ENCODE results near the gene SLAIN2.

The SLAIN2 gene

DNA sequence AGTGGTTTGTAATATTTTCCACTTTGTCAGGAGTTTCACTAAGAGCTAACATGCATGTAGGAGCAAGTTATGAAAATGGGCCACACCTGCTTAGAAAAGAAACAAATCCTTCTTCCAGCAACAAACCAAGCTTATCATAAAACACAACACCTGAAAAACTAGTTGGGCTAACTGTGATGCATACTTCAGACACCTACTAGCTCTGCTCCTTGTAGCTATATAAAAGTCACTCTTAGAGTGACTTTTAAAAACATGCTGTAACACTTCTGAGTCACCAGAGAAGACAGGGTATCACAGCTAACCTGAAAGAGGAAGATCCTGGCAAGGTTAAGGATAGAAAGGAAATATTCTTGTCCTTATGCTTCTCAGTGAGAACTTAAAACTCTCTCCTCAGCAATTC is 3.6 kb upstream of the SLAIN2 start:
- H3K9ac ChIP-seq (ENCODE audit: low read length), result no peak overlapping the region
- H4K91ac ChIP-seq (ENCODE audit: low read length), result no peak overlapping the region
- H3K4me2 ChIP-seq (ENCODE audit: low read length, poor library complexity, severe bottlenecking), result no peak overlapping the region
- no peak overlapping the region for H2AK5ac ChIP-seq (ENCODE audit: low read length, severe bottlenecking)
- no peak overlapping the region for H2BK12ac ChIP-seq (ENCODE audit: low read length in 2 of 2)
- no peak overlapping the region for H3K4ac ChIP-seq (ENCODE audit: low read depth in 1 of 2, low read length in 2 of 2)
- no peak overlapping the region for H4K8ac ChIP-seq (ENCODE audit: low read length)
- peaks cover 8% of the 10 kb centered on the region for H3K79me1 ChIP-seq (replicated peaks; ENCODE audit: low read length, poor library complexity, severe bottlenecking)
- H3K9me3 ChIP-seq (ENCODE audit: control insufficient read depth, low read length), result no peaks in the 10 kb centered on the region
- H2BK15ac ChIP-seq (ENCODE audit: low read depth, poor library complexity, severe bottlenecking), result no peak overlapping the region
- no peak overlapping the region for H3K4me3 ChIP-seq (ENCODE audit: insufficient read depth in 1 of 2, low read depth in 1 of 2, low read length in 2 of 2)
- no peak overlapping the region for H3K14ac ChIP-seq (ENCODE audit: low read length in 2 of 2)
- no peak overlapping the region for H3K27ac ChIP-seq (ENCODE audit: low read length, poor library complexity, severe bottlenecking)
- no peaks in the 10 kb centered on the region for H3K27me3 ChIP-seq (ENCODE audit: control insufficient read depth in 1 of 2, insufficient read depth in 1 of 2, low read length in 2 of 2)
- no peak overlapping the region for H3K23ac ChIP-seq (ENCODE audit: low read length in 2 of 2)
- H2BK120ac ChIP-seq (ENCODE audit: low read depth, low read length), result no peak overlapping the region
- no peak for DNase-seq
- no peak overlapping the region for H2BK5ac ChIP-seq (ENCODE audit: low read depth, low read length, poor library complexity, severe bottlenecking)
- no peak overlapping the region for H2AFZ ChIP-seq (ENCODE audit: low read depth, low read length)
- H3K36me3 ChIP-seq (ENCODE audit: control insufficient read depth in 1 of 2, insufficient read depth in 2 of 2, low read depth in 1 of 2, low read length in 2 of 2), result no peaks in the 10 kb centered on the region
- H3K4me1 ChIP-seq (ENCODE audit: control insufficient read depth, insufficient read depth, low read depth, low read length), result no peaks in the 10 kb centered on the region
- no peak overlapping the region for H3K18ac ChIP-seq (ENCODE audit: low read depth in 1 of 2, low read length in 2 of 2)

DNA sequence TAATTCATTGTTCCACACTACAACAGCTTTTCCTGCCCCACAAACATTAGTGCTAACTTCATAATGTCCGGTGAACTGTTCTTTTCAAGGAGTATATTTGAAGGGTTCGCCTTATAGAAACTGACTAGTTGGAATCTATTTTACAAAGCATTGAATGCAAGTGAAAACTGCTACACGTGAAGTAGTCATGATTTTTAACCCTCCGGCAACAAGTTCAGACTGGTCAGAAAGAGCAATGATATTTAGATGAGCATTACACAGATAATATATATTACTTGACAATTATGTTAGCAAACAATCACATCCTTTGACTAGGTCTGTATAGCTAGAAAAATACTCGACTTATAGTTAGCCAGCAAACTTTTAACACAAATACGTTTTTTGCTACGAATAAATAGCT is 1.7 kb upstream of the SLAIN2 start:
- no peak overlapping the region for H3K18ac ChIP-seq (ENCODE audit: low read depth in 1 of 2, low read length in 2 of 2)
- H3K4me1 ChIP-seq (ENCODE audit: control insufficient read depth, insufficient read depth, low read depth, low read length), result no peaks in the 10 kb centered on the region
- no peak overlapping the region for H3K14ac ChIP-seq (ENCODE audit: low read length in 2 of 2)
- H2AK5ac ChIP-seq (ENCODE audit: low read length, severe bottlenecking), result no peak overlapping the region
- no peaks in the 10 kb centered on the region for H3K27me3 ChIP-seq (ENCODE audit: control insufficient read depth in 1 of 2, insufficient read depth in 1 of 2, low read length in 2 of 2)
- no peak overlapping the region for H3K4me2 ChIP-seq (ENCODE audit: low read length, poor library complexity, severe bottlenecking)
- no peak overlapping the region for H2BK12ac ChIP-seq (ENCODE audit: low read length in 2 of 2)
- peak overlapping the region; percentile 97 for H3K9ac ChIP-seq (ENCODE audit: low read length)
- H3K36me3 ChIP-seq (ENCODE audit: control insufficient read depth in 1 of 2, insufficient read depth in 2 of 2, low read depth in 1 of 2, low read length in 2 of 2), result no peaks in the 10 kb centered on the region
- no peak overlapping the region for H4K8ac ChIP-seq (ENCODE audit: low read length)
- peak overlapping the region; percentile 99 for H3K27ac ChIP-seq (ENCODE audit: low read length, poor library complexity, severe bottlenecking)
- no peaks in the 10 kb centered on the region for H3K9me3 ChIP-seq (ENCODE audit: control insufficient read depth, low read length)
- 95% methylated on average over 4 of the region's 7 CpGs for WGBS
- no peak overlapping the region for H4K91ac ChIP-seq (ENCODE audit: low read length)
- H3K23ac ChIP-seq (ENCODE audit: low read length in 2 of 2), result no peak overlapping the region
- H3K4me3 ChIP-seq (ENCODE audit: insufficient read depth in 1 of 2, low read depth in 1 of 2, low read length in 2 of 2), result peak overlapping the region in 1 of 2 experiments; percentile 82
- H3K4ac ChIP-seq (ENCODE audit: low read depth in 1 of 2, low read length in 2 of 2), result peak overlapping the region in 1 of 2 experiments; percentile 28
- H2BK5ac ChIP-seq (ENCODE audit: low read depth, low read length, poor library complexity, severe bottlenecking), result no peak overlapping the region
- H3K79me1 ChIP-seq (replicated peaks; ENCODE audit: low read length, poor library complexity, severe bottlenecking), result peaks cover 8% of the 10 kb centered on the region
- H2BK120ac ChIP-seq (ENCODE audit: low read depth, low read length), result no peak overlapping the region
- H2AFZ ChIP-seq (ENCODE audit: low read depth, low read length), result no peak overlapping the region
- H2BK15ac ChIP-seq (ENCODE audit: low read depth, poor library complexity, severe bottlenecking), result no peak overlapping the region
- DNase-seq, result peak; percentile 14

DNA sequence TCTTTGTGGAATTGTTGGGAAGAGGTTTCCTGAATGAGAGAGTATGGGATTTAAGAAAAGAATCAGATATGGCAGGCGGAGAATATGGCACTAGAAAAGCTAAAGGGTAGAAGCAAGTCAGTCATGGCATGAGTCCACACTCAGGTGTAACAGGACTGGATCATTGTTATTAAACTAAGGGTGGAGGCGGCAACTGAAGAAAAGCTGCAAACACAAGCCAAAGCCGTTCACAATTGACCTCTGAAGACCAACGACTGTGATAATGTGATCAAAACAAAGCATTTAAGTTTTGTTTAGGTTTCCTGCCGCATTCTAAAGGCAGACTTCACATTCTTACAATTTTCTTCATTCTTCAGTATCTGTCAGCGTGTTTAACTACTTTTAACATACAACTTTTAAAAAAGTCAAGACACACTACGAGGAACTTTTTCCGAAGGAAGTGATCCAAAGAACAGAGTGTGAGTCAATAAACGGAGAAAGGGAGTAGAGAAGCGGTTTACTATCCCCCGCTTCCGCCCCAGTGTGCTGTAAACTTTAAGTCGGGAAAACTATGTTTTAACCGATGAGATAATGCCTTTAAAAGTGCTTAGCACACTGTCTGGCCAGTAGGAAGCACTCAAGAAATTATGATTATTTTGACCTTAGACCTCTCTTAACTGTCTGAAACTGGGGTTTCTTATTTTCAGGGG is 909 bp upstream of the SLAIN2 start:
- WGBS, result 4% methylated on average over 14 of the region's 14 CpGs
- Histone ChIP-seq H3K9me3 (ENCODE audit: control insufficient read depth, low read length) (no peaks in the 10 kb centered on the region), H3K4ac (ENCODE audit: low read depth in 1 of 2, low read length in 2 of 2) (peak overlapping the region; percentile 42 to 84), H2AK5ac (ENCODE audit: low read length, severe bottlenecking) (no peak overlapping the region), H4K8ac (ENCODE audit: low read length) (peak overlapping the region; percentile 74), H2AFZ (ENCODE audit: low read depth, low read length) (no peak overlapping the region), H3K4me2 (ENCODE audit: low read length, poor library complexity, severe bottlenecking) (peak overlapping the region; percentile 81), H3K9ac (ENCODE audit: low read length) (peak overlapping the region; percentile 97), H2BK5ac (ENCODE audit: low read depth, low read length, poor library complexity, severe bottlenecking) (peak overlapping the region; percentile 66), H3K4me1 (ENCODE audit: control insufficient read depth, insufficient read depth, low read depth, low read length) (no peaks in the 10 kb centered on the region), H3K23ac (ENCODE audit: low read length in 2 of 2) (no peak overlapping the region), H3K14ac (ENCODE audit: low read length in 2 of 2) (no peak overlapping the region), H2BK12ac (ENCODE audit: low read length in 2 of 2) (no peak overlapping the region), H3K27ac (ENCODE audit: low read length, poor library complexity, severe bottlenecking) (peak overlapping the region; percentile 99), H3K27me3 (ENCODE audit: control insufficient read depth in 1 of 2, insufficient read depth in 1 of 2, low read length in 2 of 2) (no peaks in the 10 kb centered on the region), H3K4me3 (ENCODE audit: insufficient read depth in 1 of 2, low read depth in 1 of 2, low read length in 2 of 2) (peak overlapping the region in 1 of 2 experiments; percentile 82), H2BK120ac (ENCODE audit: low read depth, low read length) (no peak overlapping the region), H4K91ac (ENCODE audit: low read length) (no peak overlapping the region), H3K18ac (ENCODE audit: low read depth in 1 of 2, low read length in 2 of 2) (peak overlapping the region; percentile 73 to 87), H3K79me1 (replicated peaks; ENCODE audit: low read length, poor library complexity, severe bottlenecking) (peaks cover 8% of the 10 kb centered on the region), H2BK15ac (ENCODE audit: low read depth, poor library complexity, severe bottlenecking) (no peak overlapping the region), H3K36me3 (ENCODE audit: control insufficient read depth in 1 of 2, insufficient read depth in 2 of 2, low read depth in 1 of 2, low read length in 2 of 2) (no peaks in the 10 kb centered on the region)
- peak; percentile 92 for DNase-seq

DNA sequence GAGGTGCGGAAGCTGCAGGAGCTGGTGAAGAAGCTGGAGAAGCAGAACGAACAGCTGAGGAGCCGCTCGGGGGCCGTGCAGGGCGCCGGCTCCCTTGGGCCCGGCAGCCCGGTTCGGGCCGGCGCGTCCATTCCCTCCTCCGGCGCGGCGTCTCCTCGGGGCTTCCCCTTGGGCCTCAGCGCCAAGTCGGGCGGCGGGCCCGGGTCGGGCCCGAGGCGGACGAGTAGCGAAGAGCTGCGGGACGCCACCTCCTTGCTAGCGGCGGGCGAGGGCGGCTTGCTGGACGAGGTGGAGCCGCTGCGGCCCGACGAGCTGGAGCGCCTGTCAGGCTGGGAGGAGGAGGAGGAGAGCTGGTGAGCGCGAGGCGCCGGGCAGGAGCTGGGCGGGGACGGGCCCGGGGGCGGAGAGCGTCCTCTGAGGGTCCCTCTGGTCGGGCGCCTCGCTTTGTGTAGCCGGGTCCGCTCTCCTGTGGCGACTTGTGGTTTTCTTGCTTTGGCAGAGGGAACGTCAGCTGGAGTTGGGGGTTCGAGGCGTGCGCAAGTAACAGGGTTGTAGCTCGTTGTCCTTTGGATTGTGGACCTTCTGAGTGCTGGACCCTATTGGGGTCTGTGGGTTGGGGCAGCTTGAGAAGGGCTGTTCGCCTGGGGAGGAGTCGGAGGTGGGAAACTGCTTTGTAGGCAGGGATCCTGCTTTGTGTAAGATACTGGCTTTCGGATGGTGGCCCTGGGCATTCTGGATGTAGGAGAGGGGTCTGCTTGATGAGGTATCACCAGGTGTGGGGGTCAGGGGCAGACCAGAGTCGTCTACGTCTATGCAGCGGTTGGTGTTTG is 662 bp downstream of the SLAIN2 start:
- Histone ChIP-seq H3K4me1 (ENCODE audit: control insufficient read depth, insufficient read depth, low read depth, low read length) (peaks cover under 1% of the 10 kb centered on the region), H3K79me1 (replicated peaks; ENCODE audit: low read length, poor library complexity, severe bottlenecking) (peaks cover 8% of the 10 kb centered on the region), H3K18ac (ENCODE audit: low read depth in 1 of 2, low read length in 2 of 2) (peak overlapping the region; percentile 98 to 99), H3K27me3 (ENCODE audit: control insufficient read depth in 1 of 2, insufficient read depth in 1 of 2, low read length in 2 of 2) (no peaks in the 10 kb centered on the region), H3K9me3 (ENCODE audit: control insufficient read depth, low read length) (no peaks in the 10 kb centered on the region), H3K4ac (ENCODE audit: low read depth in 1 of 2, low read length in 2 of 2) (peak overlapping the region; percentile 73 to 98), H3K36me3 (ENCODE audit: control insufficient read depth in 1 of 2, insufficient read depth in 2 of 2, low read depth in 1 of 2, low read length in 2 of 2) (no peaks in the 10 kb centered on the region), H3K4me2 (ENCODE audit: low read length, poor library complexity, severe bottlenecking) (peak overlapping the region; percentile 89), H3K9ac (ENCODE audit: low read length) (peak overlapping the region; percentile 91), H3K4me3 (ENCODE audit: insufficient read depth in 1 of 2, low read depth in 1 of 2, low read length in 2 of 2) (peak overlapping the region; percentile 86 to 89), H2BK5ac (ENCODE audit: low read depth, low read length, poor library complexity, severe bottlenecking) (peak overlapping the region; percentile 89), H2AFZ (ENCODE audit: low read depth, low read length) (peak overlapping the region; percentile 82), H2BK12ac (ENCODE audit: low read length in 2 of 2) (peak overlapping the region; percentile 42 to 84), H2AK5ac (ENCODE audit: low read length, severe bottlenecking) (peak overlapping the region; percentile 48), H2BK15ac (ENCODE audit: low read depth, poor library complexity, severe bottlenecking) (peak overlapping the region; percentile 77), H4K8ac (ENCODE audit: low read length) (peak overlapping the region; percentile 97), H4K91ac (ENCODE audit: low read length) (peak overlapping the region; percentile 86), H3K23ac (ENCODE audit: low read length in 2 of 2) (peak overlapping the region in 1 of 2 experiments; percentile 23), H2BK120ac (ENCODE audit: low read depth, low read length) (peak overlapping the region; percentile 97), H3K27ac (ENCODE audit: low read length, poor library complexity, severe bottlenecking) (peak overlapping the region; percentile 85), H3K14ac (ENCODE audit: low read length in 2 of 2) (peak overlapping the region; percentile 95 to 100)
- peak; percentile 58 for DNase-seq
- under 1% methylated on average over 64 of the region's 66 CpGs for WGBS
